HG03378 (cell line): Measurements from ENCODE around the gene BCAS1.
"Not testable (repeated sequence)": the region's sequence is repeated elsewhere in the genome, so short reads cannot be mapped to it uniquely, and the experiment has no call there.

ENCODE experiments used
- ATAC-seq: cut with Tn5 transposase; IDR thresholded peaks from one replicate; pipeline ENCODE4 v1.9.1; 2021; ENCODE audit warnings: mild to moderate bottlenecking, moderate library complexity; ENCODE audit not compliant: unreplicated experiment

The BCAS1 gene

GRCh38 chr20:54020868-54021267 is 49.5 kb downstream of the BCAS1 start:
- no peak for ATAC-seq

- no peak for ATAC-seq
These were observed 50.0 kb downstream of the BCAS1 start for GRCh38 chr20:54020348-54020747.

GRCh38 chr20:54019585-54019984 is 50.8 kb downstream of the BCAS1 start:
- no peak for ATAC-seq

- no peak for ATAC-seq
These were observed 51.3 kb downstream of the BCAS1 start for GRCh38 chr20:54019127-54019526.

GRCh38 chr20:54017846-54018245 is 52.5 kb downstream of the BCAS1 start:
- peak; percentile 87 for ATAC-seq

GRCh38 chr20:54015496-54015895 is 54.9 kb downstream of the BCAS1 start:
- ATAC-seq: no peak

GRCh38 chr20:54014293-54014926 is 56.0 kb downstream of the BCAS1 start:
- no peak for ATAC-seq

GRCh38 chr20:54013471-54013870 is 56.9 kb downstream of the BCAS1 start:
- ATAC-seq: no peak

GRCh38 chr20:54011346-54011745 is 59.0 kb downstream of the BCAS1 start:
- ATAC-seq: no peak

- ATAC-seq: not testable (repeated sequence)
These were observed 64.2 kb downstream of the BCAS1 start for GRCh38 chr20:54006216-54006615.

GRCh38 chr20:54005524-54005923 is 64.9 kb downstream of the BCAS1 start:
- no peak for ATAC-seq

- ATAC-seq: peak; percentile 99
These were observed 65.9 kb downstream of the BCAS1 start for GRCh38 chr20:54004445-54004844.

- no peak for ATAC-seq
These were observed 67.7 kb downstream of the BCAS1 start for GRCh38 chr20:54002741-54003140.

- no peak for ATAC-seq
These were observed 68.3 kb downstream of the BCAS1 start for GRCh38 chr20:54002056-54002575.

GRCh38 chr20:54000914-54001313 is 69.5 kb downstream of the BCAS1 start:
- ATAC-seq: no peak

- no peak for ATAC-seq
These were observed 70.1 kb downstream of the BCAS1 start for GRCh38 chr20:54000262-54000661.

GRCh38 chr20:53999077-53999476 is 71.3 kb downstream of the BCAS1 start:
- ATAC-seq: no peak

- ATAC-seq: no peak
These were observed 73.6 kb downstream of the BCAS1 start for GRCh38 chr20:53996584-53997486.

GRCh38 chr20:53995949-53996348 is 74.4 kb downstream of the BCAS1 start:
- ATAC-seq: no peak

GRCh38 chr20:53994088-53994487 is 76.3 kb downstream of the BCAS1 start:
- no peak for ATAC-seq

- no peak for ATAC-seq
These were observed 77.1 kb downstream of the BCAS1 start for GRCh38 chr20:53993310-53993709.
